Right kidney (tissue), 1 donor: ENCODE measurements around the gene GALNT2.

ENCODE experiments used
- DNase-seq: peaks from one replicate; pipeline ENCODE4 v3.0.0-alpha.2; 2016

GALNT2 gene

GRCh38 chr1:230130172-230130944, 63.3 kb downstream of the GALNT2 start:
- no peak for DNase-seq

DNA sequence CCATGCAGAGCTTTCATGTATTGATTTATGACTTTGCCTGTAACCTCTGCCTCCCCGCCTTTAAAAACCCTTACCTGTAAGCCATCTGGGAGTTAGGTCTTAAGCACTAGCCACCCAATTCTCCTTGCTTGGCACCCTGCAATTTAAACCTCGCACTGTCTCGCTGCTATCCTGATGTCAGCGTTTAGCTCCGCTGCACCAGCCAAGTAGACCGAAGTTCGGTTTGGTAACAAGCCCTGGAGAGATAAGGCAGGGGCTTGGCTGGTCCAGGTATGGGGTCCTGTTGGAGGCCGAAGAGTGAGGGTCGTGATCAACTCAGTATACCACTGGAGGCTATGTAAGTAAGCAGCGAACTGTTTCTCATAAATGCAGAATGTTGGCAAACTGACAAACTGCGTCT, 64.4 kb downstream of the GALNT2 start:
- DNase-seq, result no peak

DNA sequence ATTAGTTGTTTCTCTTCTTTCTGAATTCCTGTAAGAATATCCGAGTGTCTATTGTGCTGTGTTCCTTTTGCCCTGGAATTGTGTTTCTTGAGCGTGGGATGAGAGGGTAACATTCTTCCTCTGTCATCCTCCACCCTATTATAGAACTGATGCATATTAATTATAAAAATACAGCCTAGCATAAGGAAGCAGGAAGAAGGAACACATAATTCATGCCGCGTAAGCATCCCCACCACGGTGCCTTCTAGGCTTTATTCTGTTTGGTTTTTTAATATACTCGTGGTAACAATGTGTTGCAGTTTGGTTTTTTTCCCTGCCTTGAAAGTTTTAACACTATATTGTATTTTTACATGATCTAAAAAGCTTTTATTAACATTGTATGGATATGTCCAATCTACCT, 65.7 kb downstream of the GALNT2 start:
- DNase-seq, result no peak

GRCh38 chr1:230135726-230136125, 68.7 kb downstream of the GALNT2 start:
- no peak for DNase-seq

DNA sequence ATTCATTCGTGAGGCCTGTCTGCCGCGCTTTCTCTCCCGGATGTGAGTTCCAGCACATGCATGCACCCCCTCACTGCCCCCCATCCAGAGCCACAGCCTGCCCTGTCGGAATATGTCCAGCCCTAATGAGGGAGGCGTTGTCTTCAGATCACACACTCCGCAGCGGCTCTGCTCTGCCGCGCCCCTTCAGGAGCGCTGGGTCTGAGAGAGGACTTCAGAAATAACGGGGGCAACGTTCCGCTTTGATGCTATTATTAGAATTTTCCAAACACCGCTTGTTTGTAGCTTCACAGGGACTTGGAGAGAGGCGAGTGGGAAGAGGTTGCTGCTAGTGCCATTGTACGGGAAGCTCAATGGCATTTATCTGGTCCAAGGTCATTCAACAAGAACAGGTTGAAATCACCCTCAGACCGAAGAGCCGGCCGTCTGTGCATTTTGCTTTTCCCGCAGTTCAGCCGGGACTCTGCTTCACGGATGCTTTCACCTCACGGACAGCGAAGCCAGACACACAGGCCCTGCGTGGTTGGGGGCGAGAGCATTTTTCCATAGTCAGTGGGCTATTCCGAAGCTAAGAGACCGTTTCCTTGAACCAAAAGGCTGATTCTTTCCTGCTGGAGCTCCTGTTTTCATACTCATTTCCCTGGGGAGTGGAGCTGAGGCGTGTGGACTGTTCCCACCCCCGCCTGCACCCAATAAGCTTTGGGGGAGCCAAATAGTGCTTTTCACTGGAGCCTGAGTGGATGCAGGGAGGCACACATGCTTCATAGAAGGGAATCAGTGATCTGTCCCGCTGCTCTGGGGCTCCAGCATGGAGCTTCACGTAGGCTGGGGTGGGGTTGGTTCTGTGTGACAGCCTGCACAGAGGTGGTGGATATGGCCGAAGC, 69.7 kb downstream of the GALNT2 start:
- DNase-seq, result no peak

GRCh38 chr1:230137337-230137815, 70.3 kb downstream of the GALNT2 start:
- DNase-seq, result no peak

DNA sequence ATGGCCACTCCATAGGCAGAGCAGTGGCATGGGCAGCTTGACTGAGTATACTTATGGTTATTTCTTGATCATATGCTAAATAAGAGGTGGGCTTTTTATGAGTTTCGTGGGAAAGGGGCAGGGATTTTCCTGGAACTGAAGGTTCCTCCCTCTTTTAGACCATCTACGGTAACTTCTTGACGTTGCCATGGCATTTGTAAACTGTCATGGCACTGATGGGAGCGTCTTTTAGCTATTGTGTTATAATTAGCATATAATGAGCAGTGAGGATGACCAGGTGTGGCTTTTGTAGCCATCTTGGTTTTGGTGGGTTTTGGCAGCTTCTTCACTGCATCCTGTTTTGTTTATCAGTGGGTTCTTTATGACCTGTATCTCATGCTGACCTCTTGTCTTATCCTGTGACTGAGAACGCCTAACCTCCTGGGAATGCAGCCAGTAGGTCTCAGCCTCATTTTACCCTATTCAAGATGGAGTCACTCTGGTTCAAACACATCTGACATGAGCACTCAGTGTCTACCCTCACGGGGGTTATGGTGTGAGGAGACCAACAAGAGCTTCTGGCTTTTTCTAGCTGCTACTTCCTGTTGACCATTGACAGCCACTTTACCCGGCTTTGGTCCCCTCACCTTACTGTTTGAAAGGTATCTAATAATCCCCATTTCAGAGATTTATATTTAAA, 71.7 kb downstream of the GALNT2 start:
- no peak for DNase-seq

GRCh38 chr1:230139315-230139714, 72.3 kb downstream of the GALNT2 start:
- no peak for DNase-seq

DNA sequence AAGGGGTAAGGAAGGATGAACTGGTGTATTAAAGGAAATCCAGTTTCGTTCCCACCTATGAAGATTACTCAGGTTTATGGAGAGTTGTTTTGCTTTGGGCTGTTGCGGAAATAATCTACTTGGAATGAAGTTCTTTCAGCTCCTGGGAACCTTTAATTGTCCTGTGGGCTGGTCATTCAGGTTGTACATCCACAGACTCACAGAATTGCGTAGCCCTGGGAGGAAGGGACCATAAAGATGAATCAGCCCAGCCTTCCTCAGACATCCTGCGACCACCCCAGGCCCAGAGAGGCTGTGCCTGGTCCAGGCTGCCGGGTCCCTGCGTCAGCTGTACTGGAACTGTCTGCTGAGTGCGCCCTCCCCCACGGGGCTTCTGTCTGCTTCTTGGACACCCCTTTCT, 72.7 kb downstream of the GALNT2 start:
- DNase-seq, result no peak

- no peak for DNase-seq
Observed at GRCh38 chr1:230140221-230141020, 73.4 kb downstream of the GALNT2 start.

DNA sequence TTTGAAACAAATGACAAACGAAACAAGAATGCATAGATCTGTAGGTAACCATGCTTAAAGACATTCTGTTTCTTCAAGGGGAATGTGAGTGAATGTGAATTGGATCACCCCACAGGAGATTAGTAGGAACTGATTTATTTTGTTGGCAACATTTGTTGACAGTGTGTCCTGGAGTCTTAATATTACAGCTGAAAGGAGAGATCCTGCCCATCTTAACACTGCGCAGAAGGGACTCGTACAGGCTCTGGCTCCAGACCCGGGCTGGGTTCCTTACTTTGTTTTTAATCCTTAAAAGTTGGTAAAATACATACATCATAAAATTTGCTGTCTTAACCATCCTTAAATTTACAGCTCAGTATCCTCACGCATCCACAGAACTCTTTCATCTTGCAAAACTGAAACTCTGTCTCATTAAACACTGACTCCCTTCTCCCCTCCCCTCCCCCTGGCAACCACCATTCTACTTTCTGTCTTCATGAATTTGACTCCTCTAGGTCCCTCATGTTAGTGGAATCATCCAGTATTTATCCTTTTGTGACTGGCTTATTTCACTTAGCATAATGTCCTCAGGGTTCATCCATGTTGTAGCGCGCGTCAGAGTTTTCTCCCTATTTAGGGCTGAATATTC, 74.1 kb downstream of the GALNT2 start:
- no peak for DNase-seq

GRCh38 chr1:230141797-230142607, 75.0 kb downstream of the GALNT2 start:
- no peak for DNase-seq

GRCh38 chr1:230142608-230143210, 75.7 kb downstream of the GALNT2 start:
- no peak for DNase-seq

- DNase-seq, result no peak
Observed at GRCh38 chr1:230143534-230143933, 76.5 kb downstream of the GALNT2 start.

- DNase-seq, result no peak
Observed at GRCh38 chr1:230144010-230144614, 77.1 kb downstream of the GALNT2 start.

DNA sequence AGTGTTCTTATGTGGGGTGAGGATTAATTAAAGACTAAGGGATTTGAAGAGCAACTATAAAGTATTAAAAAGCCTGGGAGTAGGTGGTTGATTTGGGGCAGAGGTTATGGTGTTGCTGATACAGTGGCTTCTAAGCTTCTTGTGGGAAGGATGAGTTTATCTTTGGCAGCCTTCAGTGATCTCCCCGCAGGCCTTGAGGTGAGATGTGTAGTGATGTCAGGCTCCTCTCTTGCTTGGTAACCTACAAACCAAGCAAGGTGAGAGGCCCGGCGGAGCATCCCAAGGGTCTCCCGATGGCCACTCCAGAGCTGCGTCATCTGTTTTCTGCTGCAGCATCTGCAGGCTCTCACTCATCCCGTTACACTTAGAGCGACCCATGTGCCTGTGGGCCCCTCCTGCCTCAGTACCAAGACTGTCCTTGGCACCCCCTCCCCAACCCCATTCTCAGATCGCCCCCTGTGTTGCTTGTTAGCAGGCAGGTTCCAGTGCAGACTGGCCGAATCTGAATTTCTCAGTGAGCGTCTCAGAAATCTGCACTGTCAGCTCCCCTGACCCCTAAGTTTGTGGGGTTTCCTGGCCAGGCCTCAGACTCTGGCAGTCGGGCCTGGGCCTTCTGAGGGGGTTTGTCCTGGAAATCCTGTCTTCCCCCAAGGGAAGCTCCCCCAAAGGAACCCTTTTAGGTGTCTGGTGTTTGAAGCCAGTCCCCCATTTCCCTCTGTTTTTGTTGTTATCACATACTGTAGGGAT, 77.9 kb downstream of the GALNT2 start:
- no peak for DNase-seq

DNA sequence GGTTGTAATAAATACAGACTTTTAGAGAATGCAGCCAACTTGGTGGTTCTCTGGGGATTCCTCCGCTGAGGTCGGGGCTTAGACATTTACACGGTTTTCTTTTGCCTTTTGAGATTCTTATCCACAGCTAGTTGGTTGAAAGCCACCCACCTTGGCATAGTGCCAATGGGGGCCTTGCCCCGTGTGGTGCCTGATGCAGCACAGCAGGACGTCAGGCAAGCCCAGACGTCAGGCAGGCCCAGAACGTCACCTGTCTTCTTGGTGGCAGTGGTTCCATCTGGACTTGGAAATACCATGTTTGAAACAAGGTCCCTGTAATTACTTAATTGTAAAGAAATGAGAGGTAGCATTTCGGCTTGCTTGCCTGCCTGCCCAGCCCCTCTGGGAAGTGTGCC, 78.5 kb downstream of the GALNT2 start:
- DNase-seq, result no peak

DNA sequence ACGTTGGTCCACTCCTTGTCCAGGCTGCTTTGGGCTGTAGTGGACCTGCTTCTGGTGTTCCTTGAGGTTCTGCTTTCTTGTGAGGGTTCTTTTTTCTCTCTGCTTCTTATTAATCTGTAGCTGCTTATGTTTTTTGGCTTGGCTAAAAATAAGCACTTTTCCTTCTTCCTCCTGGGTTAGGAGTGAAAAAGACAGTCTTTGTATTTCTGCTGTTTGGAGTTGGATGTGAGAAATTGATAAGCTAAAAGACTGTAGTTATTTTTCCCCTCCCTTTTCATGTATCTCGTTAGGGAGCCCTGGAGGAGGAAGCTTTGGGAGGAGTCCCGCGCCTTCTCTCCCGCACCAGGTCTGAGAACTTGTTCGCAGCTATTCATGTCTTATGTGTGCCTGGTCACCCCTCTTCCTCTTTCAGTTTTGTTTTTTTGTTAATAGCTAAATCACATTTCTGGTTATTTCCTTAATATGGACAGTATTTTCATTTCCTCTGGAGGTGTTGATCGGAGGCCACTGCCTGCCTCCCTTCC, 79.0 kb downstream of the GALNT2 start:
- no peak for DNase-seq

DNA sequence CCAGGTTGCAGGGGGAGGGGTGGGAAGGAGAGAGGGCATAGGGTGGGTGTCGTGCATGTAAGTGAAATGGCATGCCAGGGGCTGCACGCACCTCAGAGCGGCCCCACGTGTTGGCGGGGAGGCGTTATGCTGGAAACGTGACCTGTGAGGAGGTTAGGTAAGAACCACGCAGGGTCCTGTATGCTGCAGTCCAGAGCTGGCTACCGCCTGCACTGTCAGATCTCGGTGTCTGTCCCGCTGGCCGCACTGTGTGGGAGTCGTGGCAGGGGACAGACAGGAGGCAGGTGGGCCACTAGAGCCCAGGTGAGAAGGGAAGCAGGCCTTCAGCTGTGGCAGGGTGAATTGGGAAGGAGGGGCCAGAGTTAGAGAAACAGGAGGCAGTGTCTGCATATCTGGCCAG, 79.7 kb downstream of the GALNT2 start:
- DNase-seq, result no peak
